Right lung (tissue), 10 donors: Measurements from ENCODE around the gene GLI1. TPM values are rescaled to one million over a fixed set of nuclear protein-coding genes. Genes with fewer than 3 reads are reported as not detected.
"Not testable (repeated sequence)": the region's sequence is repeated elsewhere in the genome, so short reads cannot be mapped to it uniquely, and the experiment has no call there.

Experiments used
- DNase-seq, 2 donors: peaks; one replicate each; pipeline ENCODE4 v3.0.0-alpha.2; 2013
- long read RNA-seq, 8 donors: transcript quantifications; one replicate each; lab custom pipeline, GENCODE V29; 2026
- polyA plus RNA-seq, 5 donors: library from polyadenylated mRNA; unstranded; fragments of 120-200 nt; gene quantifications; one replicate each; pipeline versions ENCODE4 v1.2.1 to v1.2.3, GENCODE V29; 2013; ENCODE audit warnings: inconsistent platforms in 1 of 5, low replicate concordance in 1 of 5; ENCODE audit not compliant: insufficient read length in 5 of 5, insufficient read depth in 1 of 5

GLI1 gene
- polyA plus RNA-seq, result 10 to 100 TPM; 27.6 to 41.1 (median 34.5) TPM
- long read RNA-seq, donor 1, partial matches to known transcripts, result 8 of 10 reads
- long read RNA-seq, donor 1, other reads (novel, unspliced or antisense), result 0 of 10 reads
- long read RNA-seq, donor 2, partial matches to known transcripts, result 0 of 1 reads
- long read RNA-seq, donor 2, other reads (novel, unspliced or antisense), result 0 of 1 reads
- long read RNA-seq, donor 3, partial matches to known transcripts, result 0 of 2 reads
- long read RNA-seq, donor 3, other reads (novel, unspliced or antisense), result 0 of 2 reads
- long read RNA-seq, donor 4, result 0 reads
- long read RNA-seq, donor 5, partial matches to known transcripts, result 21 of 22 reads
- long read RNA-seq, donor 5, other reads (novel, unspliced or antisense), result 0 of 22 reads
- long read RNA-seq, donor 6, partial matches to known transcripts, result 0 of 1 reads
- long read RNA-seq, donor 6, other reads (novel, unspliced or antisense), result 0 of 1 reads
- long read RNA-seq, donor 7, partial matches to known transcripts, result 8 of 10 reads
- long read RNA-seq, donor 7, other reads (novel, unspliced or antisense), result 0 of 10 reads
- long read RNA-seq, donor 8, result 0 reads

DNA sequence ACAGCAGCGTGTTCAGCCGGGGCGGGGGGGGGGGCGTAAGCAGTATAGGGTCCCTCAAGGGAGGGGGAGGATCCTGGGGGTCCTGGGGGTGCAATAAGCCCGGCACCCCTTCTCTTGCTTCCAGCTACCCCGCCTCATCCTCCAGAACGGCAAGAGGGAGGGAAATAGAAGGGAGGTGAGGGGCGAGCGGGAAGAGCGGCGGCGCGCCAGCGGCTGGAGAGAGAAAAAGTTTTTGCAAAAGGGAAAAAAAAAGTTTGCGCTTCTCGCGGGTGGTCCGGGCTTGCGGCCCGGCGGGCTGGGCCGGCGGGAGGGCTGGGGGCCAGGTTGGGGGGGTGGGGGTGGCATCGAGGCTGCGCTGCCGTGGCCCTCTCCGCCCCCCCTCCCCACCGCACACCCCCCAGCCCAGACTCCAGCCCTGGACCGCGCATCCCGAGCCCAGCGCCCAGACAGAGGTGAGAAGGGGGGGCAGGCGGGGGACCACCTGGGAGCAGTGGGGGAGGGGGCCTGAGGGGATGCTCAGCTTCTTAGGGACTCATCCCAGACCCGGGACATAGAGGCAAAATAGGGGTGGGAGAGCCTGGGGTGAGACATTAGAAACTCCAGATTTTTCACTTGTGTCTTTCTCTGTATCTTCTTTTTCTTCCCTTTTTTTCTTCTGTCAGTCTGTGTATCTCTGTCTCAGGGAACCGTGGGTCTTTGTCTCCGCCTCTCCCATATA, at the start of gene GLI1:
TSS of gene GLI1 (plus strand) at position 36 of the 718 bp plus-strand sequence. CDS start 3,907 bp downstream, outside the sequence.
- DNase-seq, result peak in 1 of 2 donors; percentile 22

DNA sequence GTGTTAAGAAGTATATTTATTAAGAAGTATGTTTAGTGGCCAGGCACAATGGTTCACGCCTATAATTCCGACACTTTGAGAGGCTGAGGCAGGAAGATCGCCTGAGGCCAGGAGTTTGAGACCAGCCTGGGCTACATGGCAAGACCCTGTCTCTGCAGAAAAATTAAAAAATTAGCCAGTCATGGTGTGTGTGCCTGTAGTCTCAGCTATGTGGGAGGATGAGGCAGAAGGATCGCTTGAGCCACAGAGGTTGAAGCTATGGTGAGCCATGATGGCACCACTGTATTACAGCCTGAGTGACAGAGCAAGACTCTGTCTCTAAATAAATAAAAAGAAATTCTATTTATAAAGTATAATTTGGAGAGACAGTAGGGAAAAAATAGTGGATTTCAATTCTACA, 49.1 kb upstream of the GLI1 start:
- DNase-seq, result no peak

DNA sequence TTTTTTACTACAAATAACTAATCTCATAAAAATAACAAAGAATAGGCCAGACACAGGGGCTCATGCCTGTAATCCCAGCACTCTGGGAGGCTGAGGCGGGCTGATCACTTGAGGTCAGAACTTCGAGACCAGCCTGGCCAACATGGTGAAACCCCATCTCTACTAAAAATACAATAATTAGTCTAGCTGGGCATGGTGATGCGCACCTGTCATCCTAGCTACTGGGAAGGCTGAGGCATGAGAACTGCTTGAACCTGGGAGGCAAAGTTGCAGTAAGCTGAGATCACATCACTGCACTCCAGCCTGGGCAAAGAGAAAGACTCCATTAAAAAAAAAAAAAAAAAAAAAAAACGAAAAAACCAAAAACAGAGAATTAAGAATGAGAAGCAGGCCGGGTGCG, 45.4 kb upstream of the GLI1 start:
- DNase-seq, result not testable (repeated sequence)

DNA sequence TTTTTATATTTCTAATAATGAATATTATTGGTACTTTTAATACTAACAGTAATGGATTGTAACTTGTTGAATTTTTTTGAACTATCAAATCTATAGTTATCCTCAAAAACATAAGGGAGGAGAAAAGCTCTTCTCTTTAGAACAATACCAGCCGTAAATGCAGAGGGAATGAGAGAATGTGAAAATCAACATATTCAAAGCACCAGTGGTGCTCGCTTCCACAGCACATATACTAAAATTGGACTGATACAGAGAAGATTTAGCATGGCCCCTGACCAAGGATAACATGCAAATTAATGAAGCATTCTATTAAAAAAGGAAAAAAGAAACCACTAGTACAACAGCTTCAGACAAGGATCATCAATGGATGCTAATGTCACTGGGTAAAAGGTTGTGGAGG, 44.5 kb upstream of the GLI1 start:
- DNase-seq, result no peak

DNA sequence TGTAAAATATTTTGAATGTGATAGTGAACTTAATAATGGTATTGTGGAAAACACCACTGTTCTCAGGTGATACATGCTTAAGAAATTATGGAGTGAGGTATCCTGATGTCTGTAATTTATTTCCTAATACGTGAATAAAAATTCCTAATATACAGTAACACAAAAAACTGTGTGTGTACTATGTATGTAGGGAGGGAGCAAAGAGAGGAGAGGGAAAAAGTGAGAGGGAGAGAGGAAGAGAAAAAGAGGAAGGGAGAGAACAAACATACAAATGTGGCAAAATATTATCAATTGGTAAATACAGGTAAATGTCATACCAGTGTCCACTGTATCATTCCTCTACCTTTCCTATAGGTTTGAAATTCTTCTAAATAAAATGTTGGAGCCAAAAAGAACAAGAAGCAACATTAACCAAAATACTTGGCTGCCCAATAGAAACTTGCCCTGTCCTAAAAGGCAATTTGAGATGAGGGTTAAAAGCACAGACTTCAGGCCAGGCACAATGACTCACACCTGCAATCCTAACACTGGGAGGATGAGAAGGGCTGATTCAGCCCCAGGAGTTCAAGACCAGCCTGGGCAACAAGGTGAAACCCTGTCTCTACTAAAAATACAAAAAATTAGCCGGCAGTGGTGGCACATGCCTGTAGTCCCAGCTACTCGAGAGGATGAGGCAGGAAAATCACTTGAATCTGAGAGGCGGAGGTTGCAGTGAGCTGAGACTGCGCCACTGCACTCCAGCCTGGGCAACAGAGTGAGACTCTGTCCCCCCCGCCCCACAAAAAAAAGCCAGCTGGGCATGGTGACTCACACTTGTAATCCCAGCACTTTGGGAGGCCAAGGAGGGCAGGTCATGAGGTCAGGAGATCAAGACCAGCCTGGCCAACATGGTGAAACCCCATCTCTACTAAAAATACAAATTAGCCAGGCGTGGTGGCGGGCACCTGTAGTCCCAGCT, 43.3 kb upstream of the GLI1 start:
- DNase-seq, result no peak

DNA sequence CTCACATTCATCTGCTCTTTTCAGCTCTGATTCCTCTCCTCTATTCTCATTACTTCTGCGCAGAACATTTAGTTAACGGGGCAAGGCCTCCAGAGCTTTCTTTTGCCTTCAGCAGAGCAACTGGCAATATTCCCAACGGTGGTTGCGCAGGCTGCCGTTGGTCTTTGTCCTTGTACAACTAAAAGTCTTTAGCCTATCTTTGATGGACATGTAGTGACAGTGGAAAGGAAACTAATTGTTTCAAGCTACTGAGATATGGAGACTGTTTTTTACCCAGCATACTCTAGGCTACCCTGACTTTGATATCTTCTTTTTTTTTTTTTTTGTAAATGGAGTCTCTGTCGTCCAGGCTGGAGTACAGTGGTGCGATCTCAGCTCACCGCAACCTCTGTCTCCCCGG, 41.3 kb upstream of the GLI1 start:
- no peak for DNase-seq

DNA sequence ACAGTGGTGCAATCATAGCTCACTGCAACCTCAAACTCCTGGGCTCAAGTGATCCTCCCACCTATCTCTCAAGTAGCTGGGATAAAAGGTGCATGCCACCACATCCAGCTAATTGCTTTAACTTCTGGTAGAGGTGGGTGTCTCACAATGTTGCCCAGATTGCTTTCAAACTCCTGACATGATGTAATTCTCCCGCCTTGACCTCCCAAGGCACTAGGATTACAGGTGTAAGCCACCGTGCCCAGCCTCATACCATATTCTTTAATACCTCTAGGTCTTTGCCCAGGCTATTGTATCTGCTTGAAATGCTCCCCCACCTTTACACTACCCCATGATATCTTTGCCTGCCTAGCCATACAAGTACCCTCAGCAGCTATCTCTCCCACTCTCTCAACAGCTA, 40.1 kb upstream of the GLI1 start:
- no peak for DNase-seq

DNA sequence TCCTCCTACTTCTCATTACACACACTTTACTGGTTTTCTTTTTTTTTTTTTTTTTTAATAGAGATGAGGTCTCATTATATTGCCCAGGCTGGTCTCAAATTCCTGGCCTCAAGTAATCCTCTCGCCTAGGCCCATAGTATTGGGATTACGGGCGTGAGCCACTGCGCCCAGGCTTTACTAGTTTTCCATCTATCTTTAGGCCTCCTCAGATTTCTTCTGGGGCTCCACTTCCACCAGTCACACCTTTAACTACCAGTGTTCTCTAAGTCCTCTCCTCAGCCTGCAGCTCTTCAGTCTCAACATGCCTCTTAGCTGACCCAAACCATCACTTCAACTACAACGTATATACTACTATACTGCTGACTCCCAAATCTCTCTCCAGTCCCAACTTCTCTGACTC, 39.1 kb upstream of the GLI1 start:
- DNase-seq, result no peak

DNA sequence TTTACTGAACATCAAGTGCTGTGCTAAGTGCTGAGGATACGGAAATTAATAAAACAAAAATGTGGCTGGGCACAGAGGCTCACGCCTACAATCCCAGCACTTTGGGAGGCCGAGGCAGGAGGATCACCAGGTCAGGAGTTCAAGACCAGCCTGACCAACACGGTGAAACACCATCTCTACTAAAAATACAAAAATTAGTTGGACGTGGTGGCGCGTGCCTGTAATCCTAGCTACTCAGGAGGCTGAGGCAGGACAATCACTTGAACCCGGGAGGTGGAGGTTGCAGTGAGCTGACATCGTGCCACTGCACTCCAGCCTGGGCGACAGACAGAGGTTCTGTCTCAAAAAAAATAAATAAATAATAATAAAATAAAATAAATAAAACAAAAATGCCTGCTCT, 32.6 kb upstream of the GLI1 start:
- not testable (repeated sequence) for DNase-seq

DNA sequence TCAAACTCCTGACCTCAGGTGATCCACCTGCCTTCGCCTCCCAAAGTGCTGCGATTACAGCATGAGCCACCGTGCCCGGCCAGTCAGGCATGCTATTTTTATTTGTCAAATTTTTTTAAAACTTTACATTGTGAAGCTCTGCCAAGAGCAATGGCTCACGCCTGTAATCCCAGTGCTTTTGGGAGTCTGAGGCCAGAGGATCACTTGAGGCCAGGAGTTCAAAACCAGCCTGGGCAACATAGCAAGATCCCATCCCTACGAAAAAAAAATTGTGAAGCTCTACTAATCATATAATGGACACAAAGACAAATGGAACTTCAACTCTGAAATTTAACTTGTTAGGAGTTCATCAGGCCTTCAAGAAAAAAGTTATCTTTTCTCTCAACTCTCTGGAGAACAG, 30.6 kb upstream of the GLI1 start:
- DNase-seq, result no peak

DNA sequence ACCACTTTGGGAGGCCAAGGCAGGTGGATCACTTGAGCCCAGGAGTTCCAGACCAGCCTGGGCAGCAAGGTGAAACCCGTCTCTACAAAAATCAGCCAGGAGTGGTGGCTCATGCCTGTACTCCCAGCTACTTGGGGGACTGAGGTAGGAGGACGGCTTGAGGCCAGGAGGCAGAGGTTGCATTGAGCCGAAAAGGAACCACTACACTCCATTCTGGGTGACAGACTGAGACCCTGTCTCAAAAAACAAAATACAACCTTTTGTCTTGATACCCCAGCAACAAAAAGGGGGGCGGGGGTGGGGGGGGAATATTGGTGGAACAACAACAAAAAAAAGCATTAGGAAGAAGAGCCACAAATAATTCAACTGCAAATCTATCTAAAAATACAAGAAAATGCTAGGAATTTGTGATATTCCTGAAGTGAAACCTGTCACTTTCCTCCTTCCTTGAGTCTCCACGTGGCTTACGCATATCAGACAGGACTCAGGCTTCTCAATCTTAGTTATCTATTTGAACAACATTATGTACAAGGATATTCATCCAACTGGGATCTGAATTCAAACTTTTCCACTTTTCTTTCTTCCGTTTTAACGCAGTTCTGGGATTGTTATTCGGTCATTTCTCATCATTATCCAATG, 30.0 kb upstream of the GLI1 start:
- no peak for DNase-seq

DNA sequence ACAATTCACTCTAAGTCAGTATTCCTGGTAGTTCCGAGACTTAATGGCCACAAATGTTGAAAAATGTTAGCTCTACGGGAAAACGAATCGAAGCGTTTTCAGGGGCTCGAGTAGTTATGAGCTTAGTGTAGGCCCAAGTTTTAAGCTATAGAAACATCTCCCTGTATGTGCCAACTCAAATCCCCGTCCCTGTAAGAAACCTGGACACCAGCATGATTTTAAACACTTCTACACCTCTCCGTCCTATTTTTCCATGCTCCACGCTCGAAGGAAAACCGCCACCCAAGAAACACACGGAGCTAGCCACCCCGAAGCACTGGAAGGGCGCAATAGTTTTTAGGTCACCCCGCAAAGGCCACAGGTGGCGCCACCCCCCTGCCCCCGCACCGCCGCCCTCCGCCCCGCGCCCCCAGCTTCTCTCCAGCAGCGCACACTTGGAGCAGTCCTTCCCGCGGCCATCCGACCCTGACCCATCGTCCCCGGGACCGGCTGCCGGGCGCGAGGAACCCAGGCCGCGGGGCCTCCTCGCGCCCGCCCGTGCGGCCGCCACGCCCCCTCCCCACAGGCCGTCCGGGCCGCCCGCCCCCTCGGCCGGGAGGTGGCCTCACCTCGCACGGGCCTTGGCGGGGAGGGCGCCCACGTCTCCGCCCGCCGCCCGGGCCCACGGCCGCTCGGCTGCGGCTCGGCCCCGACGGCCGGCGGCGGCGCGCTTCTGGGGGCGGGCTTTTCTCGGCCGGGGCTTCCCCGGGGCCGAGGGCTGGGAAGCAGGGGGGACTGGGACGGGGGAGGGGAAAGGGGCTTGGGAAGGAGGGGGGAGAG, 29.3 kb upstream of the GLI1 start:
- DNase-seq, result peak; percentile 33 to 43

DNA sequence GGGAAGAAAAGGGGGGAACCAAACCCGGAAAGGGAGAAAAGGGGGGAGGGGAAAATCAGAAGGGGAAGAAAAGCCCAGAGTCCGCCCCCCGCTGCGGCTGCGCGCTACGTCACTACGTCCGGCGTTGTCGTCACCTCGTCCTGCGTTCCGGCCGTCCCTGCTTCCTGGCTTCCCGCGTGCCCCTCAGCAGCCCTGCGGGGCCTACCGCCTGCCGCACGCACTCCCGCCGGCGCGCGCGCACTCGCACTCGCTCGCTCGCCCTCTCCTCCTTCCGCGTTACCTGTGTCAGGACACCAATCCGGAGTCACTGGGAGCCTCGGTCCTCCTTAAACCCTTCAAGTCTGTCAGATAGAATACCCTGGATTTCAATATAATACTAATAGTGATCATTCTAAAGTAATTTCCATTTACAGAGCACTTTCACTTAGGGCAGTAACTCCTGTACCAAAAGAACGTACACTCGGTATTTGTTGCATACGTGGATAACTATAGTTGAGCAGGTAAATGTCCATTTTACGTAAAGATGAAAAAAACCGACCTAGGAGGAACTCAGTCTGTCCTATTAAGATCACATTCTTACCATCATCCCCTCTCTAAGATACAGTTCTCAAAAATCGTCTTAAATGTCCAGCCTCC, 28.5 kb upstream of the GLI1 start, which contains the start of gene R3HDM2:
TSS of gene R3HDM2 (minus strand) at position 113 of the 636 bp plus-strand sequence. CDS start 120,615 bp downstream, outside the sequence.
- DNase-seq, result peak; percentile 95 to 96

DNA sequence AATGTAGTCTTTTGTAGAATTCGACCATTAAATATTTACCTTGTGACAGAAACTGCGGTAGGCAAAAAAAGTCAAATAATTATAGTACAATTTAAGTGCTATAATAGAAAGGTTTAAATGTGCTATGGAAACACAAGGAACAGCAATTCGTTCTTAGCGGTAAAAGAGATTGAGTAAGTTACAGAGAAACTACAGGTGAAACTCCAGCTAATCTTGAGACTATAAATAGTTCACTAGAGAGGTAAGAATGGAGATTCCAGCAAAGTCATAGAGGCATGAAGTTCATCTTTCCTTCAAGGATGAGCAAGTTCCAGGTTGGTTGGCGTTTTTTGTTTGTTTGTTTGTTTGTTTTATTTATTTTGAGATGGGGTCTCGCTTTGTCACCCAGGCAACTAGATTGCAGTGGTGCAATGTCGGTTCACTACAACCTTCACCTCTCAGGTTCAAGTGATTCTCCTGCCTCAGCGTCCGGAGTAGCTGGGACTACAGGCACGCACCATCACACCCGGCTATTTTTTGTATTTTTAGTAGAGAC, 27.9 kb upstream of the GLI1 start:
- DNase-seq, result no peak

DNA sequence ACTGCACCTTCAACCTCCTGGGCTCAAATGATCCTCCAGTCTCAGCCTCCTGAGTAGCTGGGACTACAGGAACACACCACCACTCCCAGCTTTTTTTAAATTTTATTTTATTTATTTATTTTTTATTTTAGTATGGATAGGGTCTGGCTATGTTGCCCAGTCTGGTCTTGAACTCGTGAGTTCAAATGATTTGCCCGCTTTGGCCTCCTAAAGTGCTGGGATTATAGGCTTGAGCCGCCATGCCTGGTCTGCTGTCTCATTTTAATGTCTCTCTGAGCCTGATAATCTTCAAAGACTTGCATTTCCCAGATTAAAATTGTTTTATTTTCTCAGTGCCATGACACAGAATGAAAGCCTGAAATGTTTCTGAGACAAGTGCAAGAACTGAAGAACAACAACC, 26.2 kb upstream of the GLI1 start:
- no peak for DNase-seq

DNA sequence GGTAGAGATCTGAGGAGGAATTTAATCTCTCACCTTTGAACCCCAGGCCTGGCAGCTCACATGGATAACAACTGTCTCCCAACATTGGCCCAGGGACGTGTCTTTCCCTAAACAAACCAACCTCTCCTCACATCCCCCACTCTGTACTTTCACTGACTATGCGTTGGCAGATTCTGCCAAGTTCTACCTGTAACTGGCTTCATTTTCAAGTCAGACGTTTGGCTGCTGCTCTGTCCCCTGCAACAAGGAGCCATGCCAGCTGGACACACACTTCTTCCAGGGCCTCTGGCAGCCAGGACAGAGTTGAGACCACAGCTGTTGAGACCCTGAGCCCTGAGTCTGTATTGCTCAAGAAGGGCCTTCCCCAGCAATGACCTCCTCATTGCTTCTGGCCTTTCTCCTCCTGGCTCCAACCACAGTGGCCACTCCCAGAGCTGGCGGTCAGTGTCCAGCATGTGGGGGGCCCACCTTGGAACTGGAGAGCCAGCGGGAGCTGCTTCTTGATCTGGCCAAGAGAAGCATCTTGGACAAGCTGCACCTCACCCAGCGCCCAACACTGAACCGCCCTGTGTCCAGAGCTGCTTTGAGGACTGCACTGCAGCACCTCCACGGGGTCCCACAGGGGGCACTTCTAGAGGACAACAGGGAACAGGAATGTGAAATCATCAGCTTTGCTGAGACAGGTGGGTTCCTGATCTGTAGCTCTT, 24.9 kb upstream of the GLI1 start, which contains the start of gene INHBC:
TSS of gene INHBC (plus strand) at position 268 of the 707 bp plus-strand sequence. CDS start at position 371, 103 bp downstream.
- DNase-seq, result no peak

DNA sequence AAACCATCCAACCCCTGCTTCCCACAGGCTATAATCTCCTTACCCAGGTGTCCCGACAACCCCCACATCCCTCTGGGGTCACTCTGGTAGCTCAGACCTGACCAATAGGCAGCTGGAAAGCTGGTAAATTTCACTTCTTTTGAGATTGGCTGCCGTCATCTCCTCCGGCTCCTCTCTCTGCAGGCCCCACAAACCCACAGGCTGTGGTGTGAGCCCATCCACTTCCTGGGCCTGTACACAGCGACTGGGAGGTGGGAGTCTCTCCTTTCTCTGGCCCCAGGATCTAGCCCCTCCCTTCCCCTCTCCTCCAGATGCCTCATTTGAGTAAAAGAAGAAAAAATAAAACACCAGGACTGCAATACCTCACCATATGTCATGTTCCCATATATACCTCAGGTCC, 24.3 kb upstream of the GLI1 start:
- DNase-seq, result no peak

DNA sequence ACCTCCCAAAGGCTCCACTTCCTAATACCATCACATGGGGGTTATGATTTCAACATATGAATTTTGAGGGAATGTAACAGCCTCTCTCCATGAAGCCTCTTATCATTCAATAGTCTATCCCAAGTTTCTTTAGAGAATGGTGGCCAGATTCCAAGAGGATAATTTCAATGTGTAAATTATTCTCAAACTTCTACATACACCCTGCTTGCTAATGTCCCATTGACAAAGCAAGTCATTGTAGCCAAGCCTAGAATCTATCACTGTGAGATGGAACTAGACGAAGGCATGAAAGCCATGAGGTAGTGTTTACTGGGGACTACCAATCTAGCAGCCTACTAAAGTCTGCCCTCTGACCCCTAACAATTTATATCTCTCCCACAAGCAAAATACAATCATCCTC, 21.2 kb upstream of the GLI1 start:
- DNase-seq, result no peak
